MCF 10A (cell line): ENCODE measurements around the gene MUC22. TPM values are rescaled to one million over a fixed set of nuclear protein-coding genes. Genes with fewer than 3 reads are reported as not detected.
"Not testable (repeated sequence)": the region's sequence is repeated elsewhere in the genome, so short reads cannot be mapped to it uniquely, and the experiment has no call there.

Experiments
- BruUV-seq: library from RNA; stranded (reverse); fragments of 400-500 nt; replicated peaks from 2 replicates; lab custom pipeline; 2021; lab: Mats Ljungman, UMichigan
- CTCF ChIA-PET: fragments of 300-600 bp; sonication (Branson Sonifier 250); formaldehyde crosslinking; extraction: SDS; loops from one replicate; lab custom pipeline; 2021; ENCODE audit warnings: antibody characterized with exemption, inconsistent platforms; lab: Yijun Ruan, JAX
- POLR2A ChIA-PET: fragments of 300-600, 350-650 bp; sonication (Branson Sonifier 250); formaldehyde crosslinking; extraction: SDS; loops from one replicate; lab custom pipeline; 2020; ENCODE audit warnings: antibody characterized with exemption, inconsistent platforms; lab: Yijun Ruan, JAX
- DNase-seq: peaks from one replicate; pipeline ENCODE4 v3.0.0-alpha.2; 2018; ENCODE audit not compliant: unreplicated experiment
- H3K27ac Mint-ChIP-seq: one replicate; pipeline ENCODE4 v1.8.0; 2022; ENCODE audit warnings: mild to moderate bottlenecking, low read depth, mixed read lengths; ENCODE audit not compliant: unreplicated experiment
- H3K27me3 Mint-ChIP-seq: one replicate; pipeline ENCODE4 v1.8.0; 2022; ENCODE audit warnings: mixed read lengths; ENCODE audit not compliant: insufficient read depth, unreplicated experiment
- H3K36me3 Mint-ChIP-seq: one replicate; pipeline ENCODE4 v1.8.0; 2022; ENCODE audit warnings: mild to moderate bottlenecking, moderate library complexity, mixed read lengths; ENCODE audit not compliant: insufficient read depth, unreplicated experiment
- H3K4me1 Mint-ChIP-seq: one replicate; pipeline ENCODE4 v1.8.0; 2022; ENCODE audit warnings: mixed read lengths; ENCODE audit not compliant: insufficient read depth, unreplicated experiment
- H3K4me3 Mint-ChIP-seq: one replicate; pipeline ENCODE4 v1.8.0; 2022; ENCODE audit warnings: mild to moderate bottlenecking, moderate library complexity, mixed read lengths; ENCODE audit not compliant: unreplicated experiment
- H3K9me3 Mint-ChIP-seq: one replicate; pipeline ENCODE4 v1.8.0; 2022; ENCODE audit warnings: mixed read lengths; ENCODE audit not compliant: unreplicated experiment
- intact Hi-C: fragments of 100-400 bp; cut with micrococcal nuclease; formaldehyde crosslinking; loops from 2 replicates; pipeline ENCODE4 v1.14.1; 2022
- total RNA-seq: library from RNA; stranded (reverse); gene quantifications from 2 replicates; pipeline ENCODE4 v1.2.3, GENCODE V29; 2022
- TF ChIP-seq, protein P1 (sequence below): fragments of 200-600 bp; IDR thresholded peaks from one replicate; pipeline ENCODE4 v1.8.0; 2022; ENCODE audit warnings: antibody characterized with exemption, mild to moderate bottlenecking; ENCODE audit not compliant: unreplicated experiment

Gene MUC22
- total RNA-seq, 1 experiment from 2014 or later, result not detected

DNA sequence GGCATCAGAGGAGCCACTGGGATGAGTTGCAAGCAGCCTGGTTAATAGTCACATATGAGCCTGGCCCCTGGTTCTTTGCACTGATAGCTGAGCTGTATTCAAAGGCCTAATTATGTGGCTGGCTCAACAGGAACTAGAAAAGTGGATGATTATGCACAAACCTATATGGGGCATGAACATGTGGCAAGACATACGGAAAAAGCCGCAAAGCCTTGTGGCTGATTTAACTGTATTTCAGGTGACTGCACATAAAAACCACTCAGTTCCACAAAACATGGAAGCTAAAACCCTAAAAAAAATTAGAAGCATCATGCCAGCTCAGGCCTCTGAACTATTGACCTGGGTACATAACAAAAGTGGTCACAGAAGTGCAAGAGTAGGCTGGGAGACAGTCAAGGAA, 13.0 kb upstream of the MUC22 start:
- Mint-ChIP-seq H3K4me1 (peaks cover 18% of the 10 kb centered on the region), H3K27me3 (no peaks in the 10 kb centered on the region), H3K27ac (no peak overlapping the region), H3K36me3 (no peaks in the 10 kb centered on the region), H3K4me3 (no peak overlapping the region), H3K9me3 (no peaks in the 10 kb centered on the region)
- no TSS peak for BruUV-seq
- ChIA-PET POLR2A (interaction anchor here (0.6 to 2.1 kb wide), 5 partner anchors 10 to 82 kb away, joined by 3 to 6 read pairs (median 4); no protein-coding TSS in a partner anchor), CTCF (interaction anchor here (0.6 kb wide), 1 partner anchor 73 kb away, joined by 3 read pairs; no protein-coding TSS in a partner anchor)
- intact Hi-C loops, result no loop called here
- TF ChIP-seq, protein P1, sequence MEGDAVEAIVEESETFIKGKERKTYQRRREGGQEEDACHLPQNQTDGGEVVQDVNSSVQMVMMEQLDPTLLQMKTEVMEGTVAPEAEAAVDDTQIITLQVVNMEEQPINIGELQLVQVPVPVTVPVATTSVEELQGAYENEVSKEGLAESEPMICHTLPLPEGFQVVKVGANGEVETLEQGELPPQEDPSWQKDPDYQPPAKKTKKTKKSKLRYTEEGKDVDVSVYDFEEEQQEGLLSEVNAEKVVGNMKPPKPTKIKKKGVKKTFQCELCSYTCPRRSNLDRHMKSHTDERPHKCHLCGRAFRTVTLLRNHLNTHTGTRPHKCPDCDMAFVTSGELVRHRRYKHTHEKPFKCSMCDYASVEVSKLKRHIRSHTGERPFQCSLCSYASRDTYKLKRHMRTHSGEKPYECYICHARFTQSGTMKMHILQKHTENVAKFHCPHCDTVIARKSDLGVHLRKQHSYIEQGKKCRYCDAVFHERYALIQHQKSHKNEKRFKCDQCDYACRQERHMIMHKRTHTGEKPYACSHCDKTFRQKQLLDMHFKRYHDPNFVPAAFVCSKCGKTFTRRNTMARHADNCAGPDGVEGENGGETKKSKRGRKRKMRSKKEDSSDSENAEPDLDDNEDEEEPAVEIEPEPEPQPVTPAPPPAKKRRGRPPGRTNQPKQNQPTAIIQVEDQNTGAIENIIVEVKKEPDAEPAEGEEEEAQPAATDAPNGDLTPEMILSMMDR, result no peak
- DNase-seq, result no peak

DNA sequence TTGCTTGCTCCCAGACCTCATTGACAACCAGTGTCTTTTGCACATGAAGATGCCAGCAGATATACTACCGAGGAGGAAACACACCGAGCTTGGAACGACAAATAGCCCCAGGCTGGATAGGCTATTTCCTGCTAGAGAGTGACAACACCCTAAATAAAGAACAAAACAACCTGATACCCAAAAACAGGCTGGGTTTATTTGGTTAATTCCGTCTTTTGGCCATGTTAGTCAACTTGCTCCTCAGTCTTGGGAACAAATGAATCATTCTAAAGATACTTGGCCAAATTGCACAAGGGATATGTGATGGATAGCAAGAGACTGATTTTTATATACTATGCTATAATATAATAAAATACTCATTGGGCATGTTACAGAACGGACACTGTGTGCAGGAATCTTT, 11.5 kb upstream of the MUC22 start:
- POLR2A ChIA-PET, result interaction anchor here (0.8 to 2.1 kb wide), 7 partner anchors 9 to 83 kb away, joined by 3 to 8 read pairs (median 5); no protein-coding TSS in a partner anchor
- H3K4me1 Mint-ChIP-seq, result peaks cover 18% of the 10 kb centered on the region
- intact Hi-C loops, result no loop called here
- no TSS peak for BruUV-seq
- H3K36me3 Mint-ChIP-seq, result no peaks in the 10 kb centered on the region
- no peaks in the 10 kb centered on the region for H3K9me3 Mint-ChIP-seq
- peak overlapping the region; percentile 78 for H3K27ac Mint-ChIP-seq
- TF ChIP-seq, protein P1, result no peak
- peak; percentile 78 for DNase-seq
- no peaks in the 10 kb centered on the region for H3K27me3 Mint-ChIP-seq
- CTCF ChIA-PET, result interaction anchor here (0.8 kb wide), 1 partner anchor 82 kb away, joined by 4 read pairs; no protein-coding TSS in a partner anchor
- H3K4me3 Mint-ChIP-seq, result peak overlapping the region; percentile 53

DNA sequence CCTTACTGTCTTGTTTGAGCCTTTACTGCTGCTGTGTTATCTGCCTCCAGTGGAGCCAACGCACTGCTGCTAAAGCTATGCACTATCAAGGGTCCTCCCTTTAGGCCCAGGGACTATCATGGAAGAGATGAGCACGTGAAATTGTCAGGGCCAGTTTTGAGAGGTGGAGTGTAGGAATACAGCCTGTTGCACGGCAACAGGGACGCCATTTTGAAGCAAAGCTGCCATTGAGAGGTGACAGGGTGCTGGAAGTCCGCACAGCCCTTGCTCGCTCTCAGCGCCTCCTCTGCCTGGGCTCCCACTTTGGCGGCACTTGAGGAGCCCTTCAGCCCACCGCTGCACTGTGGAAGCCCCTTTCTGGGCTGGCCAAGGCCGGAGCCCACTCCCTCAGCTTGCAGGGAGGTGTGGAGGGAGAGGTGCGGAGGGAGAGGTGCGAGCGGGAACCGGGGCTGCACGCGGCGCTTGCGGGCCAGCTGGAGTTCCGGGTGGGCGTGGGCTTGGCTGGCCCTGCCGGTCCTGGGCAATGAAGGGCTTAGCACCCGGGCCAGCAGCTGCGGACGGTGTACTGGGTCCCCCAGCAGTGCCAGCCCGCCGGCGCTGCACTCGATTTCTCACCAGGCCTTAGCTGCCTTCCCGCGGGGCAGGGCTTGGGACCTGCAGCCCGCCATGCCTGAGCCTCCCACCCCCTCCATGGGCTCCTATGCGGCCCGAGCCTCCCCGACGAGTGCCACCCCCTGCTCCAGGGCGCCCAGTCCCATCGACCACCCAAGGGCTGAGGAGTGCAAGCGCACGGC, 10.0 kb upstream of the MUC22 start:
- CTCF ChIA-PET, result interaction anchor here (0.6 to 1.5 kb wide), 5 partner anchors 69 to 91 kb away, joined by 3 to 4 read pairs (median 3); no protein-coding TSS in a partner anchor
- H3K36me3 Mint-ChIP-seq, H3K27me3 Mint-ChIP-seq, DNase-seq, intact Hi-C loops, H3K4me3 Mint-ChIP-seq, H3K9me3 Mint-ChIP-seq, BruUV-seq: not testable (repeated sequence)
- POLR2A ChIA-PET, result interaction anchor here (0.6 to 2.4 kb wide), 6 partner anchors 7 to 234 kb away, joined by 3 to 7 read pairs (median 5); no protein-coding TSS in a partner anchor
- peaks cover 26% of the 10 kb centered on the region for H3K4me1 Mint-ChIP-seq
- H3K27ac Mint-ChIP-seq, result peak overlapping the region; percentile 31

DNA sequence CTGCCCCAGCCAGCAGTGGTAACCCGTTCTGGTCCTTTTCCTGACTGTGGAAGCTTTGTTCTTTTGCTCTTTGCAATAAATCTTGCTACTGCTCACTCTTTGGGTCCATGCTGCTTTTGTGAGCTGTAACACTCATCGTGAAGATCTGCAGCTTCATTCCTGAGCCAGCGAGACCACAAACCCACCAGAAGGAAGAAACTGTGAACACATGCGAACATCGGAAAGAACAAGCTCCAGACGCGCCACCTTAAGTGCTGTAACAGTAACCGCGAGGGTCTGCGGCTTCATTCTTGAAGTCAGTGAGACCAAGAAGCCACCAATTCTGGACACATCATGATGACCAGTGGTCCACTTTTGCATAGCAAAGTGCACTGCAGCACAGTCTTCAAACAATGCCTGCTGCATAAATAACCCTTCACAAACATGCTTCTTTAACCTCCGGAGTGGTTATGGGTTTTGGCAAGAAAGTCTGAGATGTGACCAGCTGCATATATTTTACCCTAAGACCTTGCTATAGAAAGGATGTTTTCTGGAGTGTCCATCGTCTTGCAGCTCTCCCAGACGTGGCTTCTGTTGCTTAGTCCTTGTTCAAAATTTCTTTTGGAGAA, 8.9 kb upstream of the MUC22 start:
- H3K36me3 Mint-ChIP-seq, result no peaks in the 10 kb centered on the region
- no peak overlapping the region for H3K27ac Mint-ChIP-seq
- CTCF ChIA-PET, result interaction anchor here (0.6 to 1.5 kb wide), 3 partner anchors 63 to 81 kb away, joined by 3 read pairs; no protein-coding TSS in a partner anchor
- no peaks in the 10 kb centered on the region for H3K27me3 Mint-ChIP-seq
- BruUV-seq, result no TSS peak
- no peak for DNase-seq
- POLR2A ChIA-PET, result interaction anchor here (2.4 kb wide), 1 partner anchor 40 kb away, joined by 6 read pairs; no protein-coding TSS in a partner anchor
- TF ChIP-seq, protein P1, result no peak
- intact Hi-C loops, result no loop called here
- H3K4me3 Mint-ChIP-seq, result no peak overlapping the region
- peaks cover 31% of the 10 kb centered on the region for H3K4me1 Mint-ChIP-seq
- H3K9me3 Mint-ChIP-seq, result no peaks in the 10 kb centered on the region
